Activated CD4-positive, alpha-beta T cell treated with anti-CD3 and anti-CD28 coated beads, Interleukin-2, amount 10 ng/mL, durations not matched to agents 7 days and 5 days (primary cell): ENCODE data around the gene PRAC2. TPM values are rescaled to one million over a fixed set of nuclear protein-coding genes. Genes with fewer than 3 reads are reported as not detected.
"Not testable (repeated sequence)": the region's sequence is repeated elsewhere in the genome, so short reads cannot be mapped to it uniquely, and the experiment has no call there.

Source experiments
- CTCF ChIA-PET: fragments of 350-600 bp; sonication (Branson Sonifier 250); formaldehyde crosslinking; loops from one replicate; lab custom pipeline; 2021; ENCODE audit warnings: antibody characterized with exemption; lab: Charles Lee
- POLR2A ChIA-PET: fragments of 350-600 bp; sonication (Branson Sonifier 250); formaldehyde crosslinking; loops from one replicate; lab custom pipeline; 2021; ENCODE audit warnings: antibody characterized with exemption; lab: Charles Lee
- DNase-seq: peaks from one replicate; pipeline ENCODE4 v3.0.0-alpha.2; 2020
- H3K27ac Mint-ChIP-seq: one replicate; pipeline ENCODE4 v1.8.0; 2021; ENCODE audit warnings: mild to moderate bottlenecking, moderate library complexity, mixed read lengths
- H3K27me3 Mint-ChIP-seq: one replicate; pipeline ENCODE4 v1.8.0; 2021; ENCODE audit warnings: mixed read lengths
- H3K36me3 Mint-ChIP-seq: one replicate; pipeline ENCODE4 v1.8.0; 2021; ENCODE audit warnings: low read depth, mixed read lengths
- H3K4me1 Mint-ChIP-seq: one replicate; pipeline ENCODE4 v1.8.0; 2021; ENCODE audit warnings: mixed read lengths
- H3K4me3 Mint-ChIP-seq: one replicate; pipeline ENCODE4 v1.8.0; 2021; ENCODE audit warnings: mild to moderate bottlenecking, moderate library complexity, mixed read lengths
- H3K9me3 Mint-ChIP-seq: one replicate; pipeline ENCODE4 v1.8.0; 2021; ENCODE audit warnings: mixed read lengths
- total RNA-seq, 2 experiments: library from RNA; stranded (reverse); gene quantifications; one replicate each; pipeline ENCODE4 v1.2.3, GENCODE V29; 2021

The PRAC2 gene
- total RNA-seq, 2 experiments from 2014 or later = not detected

DNA sequence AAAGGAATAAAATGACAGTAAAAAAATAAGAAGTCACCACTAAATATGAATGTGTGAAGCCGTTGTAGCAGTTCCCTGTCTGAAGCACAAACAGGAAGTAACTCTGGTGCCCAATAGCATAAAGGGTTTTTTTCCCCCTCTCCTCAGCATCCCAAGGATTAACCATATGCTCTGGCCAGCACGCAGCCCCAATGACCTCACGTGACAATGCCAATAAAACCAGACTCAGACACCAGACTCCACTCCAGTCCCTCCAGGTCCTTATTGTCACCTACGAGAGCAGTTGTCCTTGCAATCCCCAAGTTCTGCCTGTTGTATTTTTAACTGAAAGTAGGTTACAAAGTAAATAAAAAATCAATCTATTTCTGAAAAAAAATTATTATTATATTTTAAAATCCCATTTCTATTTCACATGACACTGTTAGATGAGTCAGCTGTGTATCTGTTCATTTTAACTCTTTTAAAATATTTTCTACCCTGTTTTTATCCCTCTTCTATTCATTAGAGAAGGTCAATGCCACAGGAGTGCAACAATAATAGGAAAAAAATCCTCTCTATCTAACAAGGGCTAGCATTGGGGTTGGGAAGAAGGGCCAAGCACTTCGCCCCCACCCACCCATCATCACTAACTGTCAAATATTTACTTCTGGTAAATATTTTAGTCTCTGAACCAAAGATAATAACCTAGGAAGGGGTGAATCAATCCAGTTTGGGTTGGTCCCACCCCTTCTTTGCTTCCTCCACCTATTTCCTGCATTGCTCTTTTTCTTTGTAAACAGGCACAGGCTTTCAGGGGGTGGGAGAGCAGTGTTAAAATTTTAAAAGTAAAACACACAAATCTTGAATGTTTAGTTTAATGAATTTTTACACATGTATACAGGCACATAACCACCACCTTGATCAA, 7.2 kb upstream of the PRAC2 start:
- ChIA-PET POLR2A (no interaction called here), CTCF (interaction anchor here (0.8 kb wide), 1 partner anchor 14 kb away, joined by 3 read pairs; no protein-coding TSS in a partner anchor)
- Mint-ChIP-seq H3K4me3 (no peak overlapping the region), H3K27ac (no peak overlapping the region), H3K9me3 (no peaks in the 10 kb centered on the region), H3K27me3 (peaks cover 77% of the 10 kb centered on the region), H3K36me3 (no peaks in the 10 kb centered on the region), H3K4me1 (peaks cover 20% of the 10 kb centered on the region)
- no peak for DNase-seq

DNA sequence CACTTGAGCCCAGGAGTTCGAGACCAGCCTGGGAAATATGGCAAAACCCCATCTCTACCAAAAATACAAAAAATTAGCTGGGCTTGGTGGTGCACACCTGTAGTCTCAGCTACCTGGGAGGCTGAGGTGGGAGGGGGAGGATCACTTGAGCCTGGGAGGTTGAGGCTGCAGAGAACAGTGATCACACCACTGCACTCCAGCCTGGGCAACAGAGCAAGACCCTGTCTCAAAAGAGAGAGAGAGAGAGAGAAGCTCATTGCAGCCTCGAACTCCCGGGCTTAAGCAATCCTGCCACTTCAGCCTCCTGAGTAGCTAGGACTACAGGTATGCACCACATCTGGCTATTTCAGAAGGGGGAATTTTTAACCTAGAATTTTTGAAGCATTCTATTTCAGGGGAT, 6.4 kb upstream of the PRAC2 start:
- not testable (repeated sequence) for H3K27ac Mint-ChIP-seq
- H3K4me1 Mint-ChIP-seq = peaks cover 20% of the 10 kb centered on the region

DNA sequence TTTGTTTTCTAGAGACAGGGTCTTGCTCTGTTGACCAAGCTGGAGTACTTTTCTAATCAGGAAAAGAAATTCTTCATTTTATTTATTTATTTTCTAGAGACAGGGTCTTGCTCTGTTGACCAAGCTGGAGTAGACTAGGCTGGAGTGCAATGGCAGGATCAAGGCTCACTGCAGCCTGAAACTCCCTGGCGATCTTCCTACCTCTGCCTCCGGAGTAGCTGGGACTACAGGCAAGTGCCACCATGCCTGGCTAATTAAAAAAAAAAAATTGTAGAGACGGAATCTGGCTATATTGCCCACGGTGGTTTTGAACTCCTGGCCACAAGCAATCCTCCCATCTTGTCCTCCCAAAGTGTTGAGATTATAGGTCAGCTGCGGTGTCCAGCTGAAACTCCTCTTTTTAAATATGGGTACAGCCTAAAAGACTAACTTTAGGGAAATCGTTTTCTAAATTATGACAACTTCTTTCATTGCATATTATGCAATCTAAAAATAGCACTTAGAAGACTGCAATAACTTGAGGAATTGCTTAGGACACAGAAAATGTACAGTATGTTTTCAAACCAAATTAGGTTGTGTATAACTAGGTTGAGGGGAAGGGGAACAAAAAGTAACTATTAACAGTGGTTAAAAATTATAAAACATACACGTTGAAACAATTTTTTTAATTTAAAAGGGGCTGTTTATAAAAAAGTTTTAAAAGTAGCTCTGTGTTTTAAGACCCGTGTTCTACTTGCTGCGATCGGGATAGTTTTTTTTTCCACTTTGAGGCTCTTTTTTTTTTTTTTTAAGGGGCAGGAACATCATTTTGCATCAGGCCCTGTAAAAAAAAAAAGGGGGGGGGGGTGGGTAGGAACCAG, 5.4 kb upstream of the PRAC2 start:
- ChIA-PET POLR2A (no interaction called here), CTCF (interaction anchor here (0.5 to 1.4 kb wide), 7 partner anchors 15 to 72 kb away, joined by 3 to 6 read pairs (median 3); no protein-coding TSS in a partner anchor)
- H3K27ac Mint-ChIP-seq = peak overlapping the region; percentile 62
- no peaks in the 10 kb centered on the region for H3K36me3 Mint-ChIP-seq
- peaks cover 85% of the 10 kb centered on the region for H3K27me3 Mint-ChIP-seq
- H3K4me1 Mint-ChIP-seq = peaks cover 22% of the 10 kb centered on the region
- H3K9me3 Mint-ChIP-seq = no peaks in the 10 kb centered on the region
- no peak for DNase-seq
- H3K4me3 Mint-ChIP-seq = peak overlapping the region; percentile 20

More for the DNA sequence above, 6.4 kb upstream of the PRAC2 start:
- H3K9me3 Mint-ChIP-seq, POLR2A ChIA-PET, DNase-seq, H3K4me3 Mint-ChIP-seq, H3K36me3 Mint-ChIP-seq: not testable (repeated sequence)
- H3K27me3 Mint-ChIP-seq = peaks cover 79% of the 10 kb centered on the region
- CTCF ChIA-PET = interaction anchor here (0.8 kb wide), 1 partner anchor 13 kb away, joined by 3 read pairs; no protein-coding TSS in a partner anchor

DNA sequence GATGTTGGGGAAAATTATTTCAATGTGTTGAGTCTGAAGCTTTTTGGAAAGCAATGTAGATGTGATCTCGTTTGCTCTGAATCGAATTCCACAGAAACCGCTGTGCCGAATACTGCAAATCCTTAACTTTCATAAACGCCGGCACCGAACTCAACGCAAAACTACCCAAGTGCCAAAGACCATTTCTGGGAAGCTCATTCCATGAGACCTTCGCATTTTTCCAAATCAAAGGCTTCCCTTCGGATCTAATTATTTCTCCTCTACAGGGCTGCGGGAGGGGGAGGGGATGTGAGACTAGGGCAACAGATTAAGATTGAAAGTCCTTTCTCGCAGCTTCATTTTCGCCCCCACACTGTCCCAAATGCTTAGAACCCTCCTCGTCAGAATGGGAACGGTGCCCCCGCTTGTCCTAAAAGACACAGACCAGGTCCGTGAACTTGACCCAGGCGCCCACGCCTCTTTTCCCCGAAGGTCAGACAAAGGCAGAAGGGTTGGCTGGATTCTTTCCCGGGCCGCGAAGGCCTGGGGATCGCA, 4.7 kb upstream of the PRAC2 start:
- H3K27ac Mint-ChIP-seq = peak overlapping the region; percentile 75
- peaks cover 27% of the 10 kb centered on the region for H3K4me1 Mint-ChIP-seq
- H3K9me3 Mint-ChIP-seq = no peaks in the 10 kb centered on the region
- no peak for DNase-seq
- no peak overlapping the region for H3K4me3 Mint-ChIP-seq
- POLR2A ChIA-PET = no interaction called here
- CTCF ChIA-PET = interaction anchor here (0.7 to 1.4 kb wide), 6 partner anchors 15 to 40 kb away, joined by 3 to 6 read pairs (median 4); no protein-coding TSS in a partner anchor
- peaks cover 89% of the 10 kb centered on the region for H3K27me3 Mint-ChIP-seq
- H3K36me3 Mint-ChIP-seq = no peaks in the 10 kb centered on the region

DNA sequence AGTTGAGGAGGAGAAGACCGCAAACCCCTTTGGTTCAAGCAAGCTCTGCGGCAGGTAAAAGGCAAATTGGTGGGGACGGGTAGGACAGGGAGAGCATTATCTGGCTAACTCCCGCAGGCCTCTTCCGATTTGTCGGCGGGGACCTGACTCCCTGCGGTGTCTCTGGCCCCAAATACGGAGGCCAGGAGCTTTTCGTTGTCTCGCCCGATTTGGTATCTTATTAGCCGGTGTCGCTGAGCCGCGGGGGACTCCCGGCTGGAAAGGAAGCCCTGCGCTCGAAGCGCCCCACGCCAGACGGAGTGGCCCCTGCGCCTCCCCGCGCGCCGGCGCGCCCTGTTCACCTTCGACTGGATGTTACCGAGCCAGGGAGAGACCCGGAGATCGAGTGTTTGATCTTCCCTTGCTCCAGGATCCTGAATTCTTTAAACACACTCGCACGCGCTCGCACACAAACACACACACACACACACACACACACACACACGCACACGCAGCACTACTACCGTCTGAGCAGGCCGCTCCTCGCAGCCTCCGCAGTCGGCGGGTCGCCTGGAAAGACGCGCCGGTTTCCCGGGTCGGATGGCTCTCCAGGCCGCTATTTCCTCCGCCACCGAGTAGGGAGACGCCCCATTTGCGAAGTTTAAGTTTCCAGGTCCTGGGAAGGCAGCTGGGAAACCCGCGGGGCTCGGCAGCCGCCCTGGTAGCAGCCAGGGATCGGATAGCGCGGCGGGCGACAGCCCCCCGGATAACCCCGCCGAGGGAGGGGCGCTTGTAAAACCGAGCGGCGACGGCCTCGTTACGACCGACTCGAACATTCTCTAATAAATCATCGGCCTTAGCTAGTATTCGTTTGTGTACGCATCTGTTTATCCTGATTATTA, 4.0 kb upstream of the PRAC2 start:
- Mint-ChIP-seq H3K4me1 (peaks cover 32% of the 10 kb centered on the region), H3K27ac (peak overlapping the region; percentile 75), H3K4me3 (peak overlapping the region; percentile 34), H3K36me3 (no peaks in the 10 kb centered on the region), H3K27me3 (peaks cover 92% of the 10 kb centered on the region), H3K9me3 (no peaks in the 10 kb centered on the region)
- POLR2A ChIA-PET = no interaction called here
- DNase-seq = no peak
- CTCF ChIA-PET = interaction anchor here (0.7 to 2.3 kb wide), 9 partner anchors 9 to 165 kb away, joined by 3 to 6 read pairs (median 3); partner anchors contain the start of gene HOXB13

DNA sequence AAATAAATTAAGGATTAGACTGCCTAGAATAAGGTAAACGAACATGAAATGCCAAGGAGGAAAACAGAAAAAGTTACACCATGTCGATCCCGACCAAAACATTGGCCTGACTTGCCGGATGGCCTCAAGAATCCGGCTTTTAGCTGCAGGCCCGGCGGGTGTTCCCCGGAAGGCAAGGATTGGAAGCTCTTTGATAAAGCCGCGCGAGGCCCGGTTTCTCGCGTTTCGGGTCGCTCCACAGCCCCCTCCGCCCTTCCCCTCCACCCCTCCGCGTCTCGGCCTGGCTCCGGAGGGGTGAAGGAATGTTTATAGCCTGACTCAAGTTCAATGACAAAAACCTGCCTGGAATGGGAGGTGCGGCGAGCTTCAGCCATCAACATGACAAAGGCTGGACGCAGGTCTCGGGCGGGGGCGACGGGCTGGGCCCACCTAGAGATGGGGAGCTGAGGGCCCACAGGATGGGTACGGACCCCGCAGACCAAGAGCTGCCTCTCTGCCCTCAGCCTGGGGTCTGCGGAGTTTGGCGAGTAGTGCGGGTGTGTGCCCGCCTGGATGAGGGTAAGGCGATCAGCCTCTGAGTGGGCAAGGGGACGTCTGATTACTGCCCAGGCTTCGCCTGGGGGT, 3.2 kb upstream of the PRAC2 start:
- Mint-ChIP-seq H3K4me3 (peak overlapping the region; percentile 34), H3K9me3 (no peaks in the 10 kb centered on the region), H3K27me3 (peaks cover 93% of the 10 kb centered on the region), H3K36me3 (no peaks in the 10 kb centered on the region), H3K4me1 (peaks cover 38% of the 10 kb centered on the region), H3K27ac (no peak overlapping the region)
- ChIA-PET CTCF (interaction anchor here (1.2 to 2.3 kb wide), 5 partner anchors 9 to 164 kb away, joined by 3 to 6 read pairs (median 3); partner anchors contain the start of gene HOXB13), POLR2A (no interaction called here)
- DNase-seq = no peak

DNA sequence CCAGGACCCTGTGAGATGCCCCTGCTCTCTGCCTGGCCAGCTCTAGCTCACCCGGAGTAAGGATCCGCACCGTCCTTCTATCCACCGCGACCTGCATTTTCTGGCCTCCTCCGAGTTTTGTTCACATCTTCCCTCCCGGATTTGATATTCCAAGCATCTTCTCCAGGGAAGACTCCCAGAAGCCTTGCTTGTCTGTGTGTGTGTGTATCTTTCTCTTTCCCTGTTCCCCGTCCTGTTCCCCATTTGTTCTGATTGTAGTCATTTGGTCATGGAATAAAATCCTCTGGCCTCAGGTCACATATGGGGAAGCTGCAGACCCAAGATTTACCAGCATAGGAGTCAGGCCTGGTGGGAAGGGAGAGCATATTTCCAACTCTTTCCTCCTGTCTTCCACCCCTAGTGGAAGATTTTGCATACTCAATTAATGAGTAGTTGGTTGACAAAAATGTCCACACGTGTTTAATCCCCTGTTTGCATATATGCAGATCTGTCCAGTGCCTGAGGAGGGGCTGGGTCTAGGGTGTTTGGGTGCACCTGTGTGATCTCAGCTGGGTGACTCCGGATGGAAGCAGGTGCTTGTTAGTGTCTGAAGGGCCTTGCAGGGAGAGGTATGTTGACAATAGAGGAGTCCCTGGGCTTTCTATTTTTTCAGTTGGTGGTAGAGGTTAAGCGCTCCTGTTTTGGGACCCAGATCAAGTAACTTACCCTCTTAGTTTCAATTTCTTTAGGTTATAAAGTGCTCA, 2.5 kb upstream of the PRAC2 start:
- Mint-ChIP-seq H3K4me3 (peak overlapping the region; percentile 9), H3K36me3 (no peaks in the 10 kb centered on the region), H3K27ac (peak overlapping the region; percentile 70), H3K9me3 (no peaks in the 10 kb centered on the region), H3K4me1 (peaks cover 42% of the 10 kb centered on the region), H3K27me3 (peaks cover 95% of the 10 kb centered on the region)
- DNase-seq = no peak
- CTCF ChIA-PET = interaction anchor here (0.8 to 2.3 kb wide), 6 partner anchors 8 to 164 kb away, joined by 3 to 6 read pairs (median 3); partner anchors contain the start of gene HOXB13
- POLR2A ChIA-PET = no interaction called here

DNA sequence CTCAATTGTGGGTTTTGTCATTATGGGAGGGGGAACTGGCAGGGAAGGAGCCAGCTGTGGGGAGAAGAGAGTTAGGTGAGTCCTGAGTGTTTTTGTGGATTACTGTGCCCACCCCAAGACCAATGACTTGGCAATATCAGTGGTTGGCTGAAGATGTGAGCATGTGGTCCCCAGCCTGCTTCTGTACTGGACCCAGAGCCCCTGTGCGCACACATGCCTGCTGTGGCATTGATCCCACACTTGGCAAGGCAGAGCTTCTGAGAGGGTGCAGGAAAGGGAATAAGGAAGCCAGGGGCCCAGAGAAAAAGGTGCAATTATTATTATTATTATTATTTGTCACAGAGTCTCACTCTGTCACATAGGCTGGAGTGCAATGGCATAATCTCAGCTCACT, 2.0 kb upstream of the PRAC2 start:
- H3K4me3 Mint-ChIP-seq = no peak overlapping the region
- H3K27me3 Mint-ChIP-seq = peaks cover 96% of the 10 kb centered on the region
- CTCF ChIA-PET = interaction anchor here (0.8 to 2.3 kb wide), 4 partner anchors 10 to 108 kb away, joined by 3 to 6 read pairs (median 4); no protein-coding TSS in a partner anchor
- peaks cover 40% of the 10 kb centered on the region for H3K4me1 Mint-ChIP-seq
- POLR2A ChIA-PET = interaction anchor here (0.6 kb wide), 1 partner anchor 342 kb away, joined by 3 read pairs; no protein-coding TSS in a partner anchor
- H3K36me3 Mint-ChIP-seq = no peaks in the 10 kb centered on the region
- no peaks in the 10 kb centered on the region for H3K9me3 Mint-ChIP-seq
- no peak overlapping the region for H3K27ac Mint-ChIP-seq
- DNase-seq = no peak

DNA sequence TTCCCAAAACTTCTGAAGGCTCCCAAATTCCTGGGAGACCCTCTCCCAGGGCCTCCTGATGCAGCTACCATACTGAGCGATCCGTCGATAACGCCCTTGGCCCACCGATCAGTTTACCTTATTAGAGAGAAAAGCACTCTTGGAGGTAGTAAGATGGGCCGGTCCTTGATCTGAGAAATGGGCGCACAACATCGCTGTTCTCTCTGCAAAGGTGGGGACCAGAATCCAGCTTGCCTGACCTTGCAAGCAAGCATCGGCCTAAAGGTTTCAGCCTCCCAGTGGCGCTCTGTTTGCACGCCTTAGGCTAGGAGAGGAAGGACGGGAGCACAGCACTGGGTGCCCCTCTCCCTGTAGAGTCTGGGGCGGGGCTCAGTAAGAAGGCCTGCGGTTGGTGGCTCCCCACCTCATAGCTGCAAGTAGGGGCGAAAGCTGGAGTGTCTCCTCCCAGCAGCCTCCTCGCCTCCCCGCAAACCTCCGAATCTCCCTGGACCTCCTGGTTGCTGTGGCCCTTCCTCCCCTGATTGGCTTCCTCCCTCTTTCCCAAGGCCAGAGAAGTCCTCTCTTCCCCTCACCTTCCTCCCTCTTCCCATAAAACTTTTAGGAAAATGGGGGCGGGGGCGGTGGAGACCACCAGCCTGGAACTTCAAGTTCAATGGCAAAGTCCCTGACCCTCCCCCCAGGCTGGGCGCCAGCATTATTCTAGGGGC, 631 bp upstream of the PRAC2 start, which contains the start of gene PRAC1:
PRAC1 (minus strand) TSS at position 318 of the 707 bp plus-strand sequence; CDS start at position 192, 126 bp downstream.
- no peak within 1 kb of the TSS for H3K4me3 Mint-ChIP-seq

More for the DNA sequence above, 631 bp upstream of the PRAC2 start, which contains the start of gene PRAC1:
- ChIA-PET CTCF (interaction anchor here (0.7 to 3.8 kb wide), 8 partner anchors 10 to 1367 kb away, joined by 3 to 24 read pairs (median 8); partner anchors contain the start of gene HOXB5), POLR2A (no interaction called here)
- peak within 1 kb of the TSS; percentile 65 for H3K27ac Mint-ChIP-seq
- peaks cover 96% of the 10 kb centered on the region for H3K27me3 Mint-ChIP-seq
- no peak for DNase-seq
- H3K9me3 Mint-ChIP-seq = no peaks in the 10 kb centered on the region
- no peaks in the 10 kb centered on the region for H3K36me3 Mint-ChIP-seq
- peaks cover 38% of the 10 kb centered on the region for H3K4me1 Mint-ChIP-seq
